Hepatocyte (in vitro differentiated cells): ENCODE data around the gene CRABP2.

Experiments used
- EZH2 ChIP-seq: fragments of 200-600 bp; sonication (generic); IDR thresholded peaks from 2 replicates; pipeline ENCODE4 v1.6.1; 2016; ENCODE audit warnings: antibody characterized with exemption, mild to moderate bottlenecking, borderline replicate concordance
- EZH2phosphoT487 ChIP-seq: fragments of 200-600 bp; sonication (generic); IDR thresholded peaks from one replicate; pipeline ENCODE4 v1.6.1; 2018; ENCODE audit warnings: antibody characterized with exemption, mild to moderate bottlenecking, low read depth, moderate library complexity; ENCODE audit not compliant: unreplicated experiment, severe bottlenecking
- TF ChIP-seq, protein P1 (sequence below): fragments of 200-600 bp; sonication (generic); IDR thresholded peaks from 2 replicates; pipeline ENCODE4 v1.5.1; 2016; ENCODE audit warnings: antibody characterized with exemption, mild to moderate bottlenecking; ENCODE audit not compliant: poor library complexity

DNA sequence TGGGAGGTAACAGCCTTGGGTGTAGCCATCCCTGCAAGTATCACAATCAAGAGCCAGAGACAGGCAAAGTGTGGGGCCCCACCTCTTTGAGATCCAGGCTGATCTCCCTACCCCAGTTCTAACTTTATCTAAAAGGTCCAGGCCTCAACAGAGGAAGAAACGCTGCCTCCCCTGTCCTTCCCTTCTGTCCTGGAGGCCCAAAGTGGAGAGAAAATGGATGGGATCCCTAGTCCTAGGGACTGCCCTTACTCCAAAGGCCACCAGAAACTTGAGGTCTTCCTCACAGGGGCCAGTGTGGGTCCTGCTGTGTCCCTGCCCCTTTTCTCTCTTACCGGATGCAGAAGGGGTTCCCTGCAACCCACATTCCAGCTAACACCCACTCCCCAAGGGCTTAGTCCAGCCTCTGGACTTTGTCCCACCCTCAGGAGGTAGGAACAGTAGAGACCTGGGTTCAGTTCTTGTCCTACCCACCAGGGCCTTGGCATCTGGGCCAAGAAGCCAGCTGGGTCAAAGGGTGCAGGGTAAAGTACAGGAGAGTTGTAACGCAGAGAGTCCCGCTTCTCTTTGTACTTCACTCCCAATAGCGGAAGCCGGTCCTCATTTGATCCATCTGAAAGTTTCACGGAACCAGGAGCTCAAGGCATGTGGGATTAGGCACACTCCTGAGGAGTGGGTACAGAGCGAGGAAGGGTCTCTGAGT lies 44.2 kb upstream of the CRABP2 start:
- TF ChIP-seq, protein P1, sequence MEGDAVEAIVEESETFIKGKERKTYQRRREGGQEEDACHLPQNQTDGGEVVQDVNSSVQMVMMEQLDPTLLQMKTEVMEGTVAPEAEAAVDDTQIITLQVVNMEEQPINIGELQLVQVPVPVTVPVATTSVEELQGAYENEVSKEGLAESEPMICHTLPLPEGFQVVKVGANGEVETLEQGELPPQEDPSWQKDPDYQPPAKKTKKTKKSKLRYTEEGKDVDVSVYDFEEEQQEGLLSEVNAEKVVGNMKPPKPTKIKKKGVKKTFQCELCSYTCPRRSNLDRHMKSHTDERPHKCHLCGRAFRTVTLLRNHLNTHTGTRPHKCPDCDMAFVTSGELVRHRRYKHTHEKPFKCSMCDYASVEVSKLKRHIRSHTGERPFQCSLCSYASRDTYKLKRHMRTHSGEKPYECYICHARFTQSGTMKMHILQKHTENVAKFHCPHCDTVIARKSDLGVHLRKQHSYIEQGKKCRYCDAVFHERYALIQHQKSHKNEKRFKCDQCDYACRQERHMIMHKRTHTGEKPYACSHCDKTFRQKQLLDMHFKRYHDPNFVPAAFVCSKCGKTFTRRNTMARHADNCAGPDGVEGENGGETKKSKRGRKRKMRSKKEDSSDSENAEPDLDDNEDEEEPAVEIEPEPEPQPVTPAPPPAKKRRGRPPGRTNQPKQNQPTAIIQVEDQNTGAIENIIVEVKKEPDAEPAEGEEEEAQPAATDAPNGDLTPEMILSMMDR, result no peak
- no peak for TF ChIP-seq EZH2
- no peak for TF ChIP-seq EZH2phosphoT487
